Measurements from ENCODE around the gene BTNL9.
"Not testable (repeated sequence)": the region's sequence is repeated elsewhere in the genome, so short reads cannot be mapped to it uniquely, and the experiment has no call there.

GRCh38 chr5:181101030-181101641 is 61.1 kb downstream of the BTNL9 start:
- not testable (repeated sequence) for TF ChIP-seq POLR2AphosphoS5, CTCF, POLR2A (IDR thresholded peaks at IDR 0.05)

Measured in transverse colon (tissue), 4 donors.